Activated CD8-positive, alpha-beta T cell treated with anti-CD3 and anti-CD28 coated beads for 36 hours (primary cell): ENCODE results near the gene SLC25A26. TPM values are rescaled to one million over a fixed set of nuclear protein-coding genes. Genes with fewer than 3 reads are reported as not detected.

Experiments
- ATAC-seq: fragments of 200-7000 bp; cut with Tn5 transposase; one replicate; pipeline ENCODE4 v1.10.0; 2021; ENCODE audit warnings: mild to moderate bottlenecking, moderate library complexity
- CTCF ChIA-PET: fragments of 350-600 bp; sonication (Branson Sonifier 250); formaldehyde crosslinking; loops from one replicate; lab custom pipeline; 2021; ENCODE audit warnings: antibody characterized with exemption; lab: Charles Lee
- POLR2A ChIA-PET: fragments of 350-600 bp; sonication (Branson Sonifier 250); formaldehyde crosslinking; loops from one replicate; lab custom pipeline; 2021; ENCODE audit warnings: antibody characterized with exemption; lab: Charles Lee
- DNase-seq: peaks from one replicate; pipeline ENCODE4 v3.0.0-alpha.2; 2020
- H3K27ac Mint-ChIP-seq: one replicate; pipeline ENCODE4 v1.8.0; 2021; ENCODE audit warnings: mild to moderate bottlenecking, mixed read lengths
- H3K27me3 Mint-ChIP-seq: one replicate; pipeline ENCODE4 v1.8.0; 2021; ENCODE audit warnings: mixed read lengths
- H3K36me3 Mint-ChIP-seq: one replicate; pipeline ENCODE4 v1.8.0; 2021; ENCODE audit warnings: low read depth, mixed read lengths
- H3K4me1 Mint-ChIP-seq: one replicate; pipeline ENCODE4 v1.8.0; 2021; ENCODE audit warnings: low read depth, mixed read lengths
- H3K4me3 Mint-ChIP-seq: one replicate; pipeline ENCODE4 v1.8.0; 2021; ENCODE audit warnings: mild to moderate bottlenecking, moderate library complexity, mixed read lengths
- H3K9me3 Mint-ChIP-seq: one replicate; pipeline ENCODE4 v1.8.0; 2021; ENCODE audit warnings: mixed read lengths
- intact Hi-C: fragments of 100-400 bp; cut with micrococcal nuclease; formaldehyde crosslinking; loops from one replicate; pipeline ENCODE4 v1.10.0; 2022
- total RNA-seq, 2 experiments: library from RNA; stranded (reverse); gene quantifications; one replicate each; pipeline ENCODE4 v1.2.3, GENCODE V29; 2021
- TF ChIP-seq, protein P1 (sequence below): fragments of 200-600 bp; IDR thresholded peaks from one replicate; pipeline ENCODE4 v1.8.0; 2022; ENCODE audit warnings: antibody characterized with exemption, mild to moderate bottlenecking

The SLC25A26 gene
- total RNA-seq, 2 experiments from 2014 or later = 28.5 to 31.0 TPM

DNA sequence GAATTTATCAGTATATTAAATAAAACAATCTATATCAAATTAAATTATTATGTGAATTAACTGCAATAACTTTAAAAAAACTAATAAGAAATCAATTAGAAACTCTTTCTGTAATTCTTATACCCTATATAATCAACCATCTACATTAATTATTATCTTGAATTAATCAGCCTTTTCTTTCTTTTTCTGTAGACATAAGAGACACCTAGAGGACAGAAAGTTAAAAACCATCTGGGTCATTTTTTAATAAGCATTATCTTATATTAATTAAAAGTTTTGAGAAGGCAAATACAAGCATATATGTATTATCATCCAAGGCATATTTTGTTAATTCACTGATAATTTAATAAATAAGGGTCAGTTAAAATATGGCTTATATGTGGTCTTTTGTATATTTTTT lies 24.2 kb upstream of the SLC25A26 start:
- intact Hi-C loops = no loop called here
- DNase-seq (no peak), ATAC-seq (no peak)
- H3K27me3 Mint-ChIP-seq = peaks cover 30% of the 10 kb centered on the region
- H3K36me3 Mint-ChIP-seq = no peaks in the 10 kb centered on the region
- no peak overlapping the region for H3K4me3 Mint-ChIP-seq
- TF ChIP-seq, protein P1, sequence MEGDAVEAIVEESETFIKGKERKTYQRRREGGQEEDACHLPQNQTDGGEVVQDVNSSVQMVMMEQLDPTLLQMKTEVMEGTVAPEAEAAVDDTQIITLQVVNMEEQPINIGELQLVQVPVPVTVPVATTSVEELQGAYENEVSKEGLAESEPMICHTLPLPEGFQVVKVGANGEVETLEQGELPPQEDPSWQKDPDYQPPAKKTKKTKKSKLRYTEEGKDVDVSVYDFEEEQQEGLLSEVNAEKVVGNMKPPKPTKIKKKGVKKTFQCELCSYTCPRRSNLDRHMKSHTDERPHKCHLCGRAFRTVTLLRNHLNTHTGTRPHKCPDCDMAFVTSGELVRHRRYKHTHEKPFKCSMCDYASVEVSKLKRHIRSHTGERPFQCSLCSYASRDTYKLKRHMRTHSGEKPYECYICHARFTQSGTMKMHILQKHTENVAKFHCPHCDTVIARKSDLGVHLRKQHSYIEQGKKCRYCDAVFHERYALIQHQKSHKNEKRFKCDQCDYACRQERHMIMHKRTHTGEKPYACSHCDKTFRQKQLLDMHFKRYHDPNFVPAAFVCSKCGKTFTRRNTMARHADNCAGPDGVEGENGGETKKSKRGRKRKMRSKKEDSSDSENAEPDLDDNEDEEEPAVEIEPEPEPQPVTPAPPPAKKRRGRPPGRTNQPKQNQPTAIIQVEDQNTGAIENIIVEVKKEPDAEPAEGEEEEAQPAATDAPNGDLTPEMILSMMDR = no peak
- POLR2A ChIA-PET = no interaction called here
- H3K27ac Mint-ChIP-seq = no peak overlapping the region
- H3K9me3 Mint-ChIP-seq = no peaks in the 10 kb centered on the region
- CTCF ChIA-PET = no interaction called here
- H3K4me1 Mint-ChIP-seq = no peaks in the 10 kb centered on the region

DNA sequence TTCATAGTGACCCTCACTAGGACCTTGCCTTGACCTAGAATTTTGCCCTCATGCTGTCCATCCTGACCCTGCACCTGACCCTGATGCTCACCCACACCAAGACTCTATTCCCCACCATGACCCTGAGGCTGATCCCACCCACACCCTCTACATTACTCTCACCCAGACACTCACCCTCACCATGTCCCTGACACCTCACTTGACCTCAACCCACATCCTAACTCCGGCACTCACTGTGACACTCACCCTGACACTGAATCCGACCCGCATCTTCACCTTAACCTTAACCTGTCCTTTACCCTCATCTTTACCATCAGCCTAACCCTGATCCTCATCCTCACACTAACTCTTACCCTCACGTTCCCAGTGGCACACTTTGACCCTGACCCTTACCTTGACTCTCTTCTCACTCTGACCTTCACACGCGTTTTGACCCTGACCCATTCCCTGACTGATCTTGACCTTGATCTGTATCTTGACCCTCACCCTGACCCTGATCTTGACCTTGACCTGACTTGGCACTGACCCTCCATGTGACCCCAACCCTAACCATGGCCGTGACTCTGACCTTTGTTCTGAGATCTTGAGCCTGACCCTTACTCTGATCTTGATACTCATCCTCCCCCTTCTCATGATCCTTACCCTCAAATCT lies 22.2 kb upstream of the SLC25A26 start:
- DNase-seq (no peak), ATAC-seq (peak; percentile 20)
- Mint-ChIP-seq H3K36me3 (no peaks in the 10 kb centered on the region), H3K9me3 (no peaks in the 10 kb centered on the region), H3K4me3 (no peak overlapping the region), H3K27me3 (peaks cover 32% of the 10 kb centered on the region), H3K27ac (no peak overlapping the region), H3K4me1 (no peaks in the 10 kb centered on the region)
- POLR2A ChIA-PET = no interaction called here
- CTCF ChIA-PET = no interaction called here
- TF ChIP-seq, protein P1 = no peak
- intact Hi-C loops = no loop called here

DNA sequence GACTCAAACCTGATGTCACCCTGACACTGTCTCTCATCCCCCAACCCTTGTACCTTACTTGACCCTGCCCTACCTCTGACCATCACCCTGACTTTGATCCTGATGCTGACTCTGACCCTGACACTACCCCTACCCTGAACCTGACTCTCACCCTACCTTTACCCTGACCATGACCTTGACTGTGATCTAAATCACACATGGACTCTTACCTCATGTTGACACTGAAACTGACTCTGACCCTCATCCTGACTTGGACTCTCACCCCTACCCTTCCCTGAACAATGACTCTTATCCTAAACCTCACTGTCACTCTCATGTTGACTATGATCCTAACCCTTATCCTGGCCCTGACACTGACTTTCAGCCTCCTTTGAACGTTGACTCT lies 21.7 kb upstream of the SLC25A26 start:
- TF ChIP-seq, protein P1 = no peak
- ChIA-PET CTCF (no interaction called here), POLR2A (no interaction called here)
- Mint-ChIP-seq H3K4me1 (no peaks in the 10 kb centered on the region), H3K27ac (no peak overlapping the region), H3K27me3 (peaks cover 34% of the 10 kb centered on the region), H3K4me3 (no peak overlapping the region), H3K9me3 (no peaks in the 10 kb centered on the region), H3K36me3 (no peaks in the 10 kb centered on the region)
- no peak for ATAC-seq
- intact Hi-C loops = no loop called here
- no peak for DNase-seq

DNA sequence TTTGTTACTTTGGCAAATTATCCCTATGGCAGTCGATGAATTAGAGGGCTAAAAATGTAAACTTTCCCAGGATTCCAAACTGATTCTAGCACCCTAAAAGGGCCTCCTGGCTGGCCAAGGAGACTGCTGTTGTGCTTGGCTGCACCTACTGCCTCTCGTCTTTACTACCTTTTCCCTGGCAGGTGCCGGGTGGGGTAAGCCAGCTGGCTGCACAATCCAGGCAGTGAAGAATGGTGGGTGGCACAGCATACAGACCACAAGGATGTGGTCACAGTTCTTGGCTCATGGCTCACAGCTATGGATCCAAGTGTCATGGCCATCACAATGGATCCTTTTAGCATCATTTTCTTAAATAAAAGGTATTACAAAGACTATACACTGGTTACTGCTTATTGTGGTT lies 20.7 kb upstream of the SLC25A26 start:
- peaks cover 31% of the 10 kb centered on the region for H3K27me3 Mint-ChIP-seq
- TF ChIP-seq, protein P1 = no peak
- no peak overlapping the region for H3K4me3 Mint-ChIP-seq
- H3K36me3 Mint-ChIP-seq = no peaks in the 10 kb centered on the region
- no peak for ATAC-seq
- intact Hi-C loops = no loop called here
- no peaks in the 10 kb centered on the region for H3K4me1 Mint-ChIP-seq
- ChIA-PET CTCF (no interaction called here), POLR2A (no interaction called here)
- no peaks in the 10 kb centered on the region for H3K9me3 Mint-ChIP-seq
- H3K27ac Mint-ChIP-seq = no peak overlapping the region
- no peak for DNase-seq

DNA sequence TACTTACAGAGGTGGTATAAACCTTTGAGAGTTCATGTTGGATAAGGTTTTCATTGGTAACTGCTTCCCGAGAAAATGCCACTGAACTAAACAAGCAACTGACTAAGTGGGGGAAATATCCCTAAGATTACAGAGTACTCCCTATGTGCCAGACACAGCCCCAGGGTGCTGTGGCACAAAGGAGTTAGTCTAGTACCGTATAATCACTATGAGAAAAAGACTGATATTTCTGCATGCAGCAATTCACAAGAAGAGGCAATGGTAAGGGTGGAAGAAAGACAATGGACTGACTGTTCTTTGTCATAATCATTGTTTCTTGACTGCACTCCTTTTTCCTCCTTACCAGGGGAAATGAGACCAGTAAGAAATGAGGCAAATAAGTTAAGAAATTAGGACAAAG lies 20.0 kb upstream of the SLC25A26 start:
- Mint-ChIP-seq H3K4me1 (no peaks in the 10 kb centered on the region), H3K9me3 (no peaks in the 10 kb centered on the region), H3K27me3 (peaks cover 26% of the 10 kb centered on the region), H3K4me3 (no peak overlapping the region), H3K27ac (no peak overlapping the region), H3K36me3 (no peaks in the 10 kb centered on the region)
- DNase-seq = no peak
- ChIA-PET POLR2A (no interaction called here), CTCF (no interaction called here)
- ATAC-seq = no peak
- TF ChIP-seq, protein P1 = no peak
- intact Hi-C loops = no loop called here
